NK-92 (cell line): ENCODE data around the gene CLCN1.
"Not testable (repeated sequence)": the region's sequence is repeated elsewhere in the genome, so short reads cannot be mapped to it uniquely, and the experiment has no call there.

Source experiments
- DNase-seq: peaks from one replicate; lab custom pipeline; 2025; ENCODE audit not compliant: unreplicated experiment; lab: John Stamatoyannopoulos, UW

The CLCN1 gene

GRCh38 chr7:143383642-143383957, 67.7 kb downstream of the CLCN1 start:
- DNase-seq, result no peak

- DNase-seq, result no peak
Measured at GRCh38 chr7:143384148-143384547, 68.2 kb downstream of the CLCN1 start.

GRCh38 chr7:143384661-143385631, 69.0 kb downstream of the CLCN1 start:
- DNase-seq, result no peak

GRCh38 chr7:143385891-143386781, 70.2 kb downstream of the CLCN1 start:
- DNase-seq, result no peak

- no peak for DNase-seq
Measured at GRCh38 chr7:143387156-143387975, 71.5 kb downstream of the CLCN1 start.

GRCh38 chr7:143388051-143388450, 72.1 kb downstream of the CLCN1 start:
- DNase-seq, result no peak

GRCh38 chr7:143388491-143389101, 72.7 kb downstream of the CLCN1 start:
- no peak for DNase-seq

GRCh38 chr7:143389316-143390103, 73.6 kb downstream of the CLCN1 start:
- no peak for DNase-seq

GRCh38 chr7:143390104-143390772, 74.3 kb downstream of the CLCN1 start:
- no peak for DNase-seq

- no peak for DNase-seq
Measured at GRCh38 chr7:143390773-143391317, 74.9 kb downstream of the CLCN1 start.

GRCh38 chr7:143391462-143392404, 75.8 kb downstream of the CLCN1 start:
- DNase-seq, result no peak

- not testable (repeated sequence) for DNase-seq
Measured at GRCh38 chr7:143392427-143392826, 76.5 kb downstream of the CLCN1 start.

GRCh38 chr7:143392875-143393266, 77.0 kb downstream of the CLCN1 start:
- DNase-seq, result no peak

GRCh38 chr7:143393267-143394041, 77.5 kb downstream of the CLCN1 start:
- DNase-seq, result no peak

GRCh38 chr7:143394068-143394467, 78.2 kb downstream of the CLCN1 start:
- DNase-seq, result no peak

GRCh38 chr7:143394777-143395176, 78.9 kb downstream of the CLCN1 start:
- no peak for DNase-seq
